VCaP (cell line): Measurements from ENCODE around the gene IL19.

Source experiments
- H3K27ac ChIP-seq: fragments of 450-650 bp; 2 replicates; pipeline ENCODE4 v1.5.1; 2017
- TF ChIP-seq, protein P1 (sequence below): fragments of 450-650 bp; conservative IDR thresholded peaks from 2 replicates; pipeline ENCODE4 v1.5.1; 2017; ENCODE audit warnings: mild to moderate bottlenecking, moderate library complexity

The IL19 gene

DNA sequence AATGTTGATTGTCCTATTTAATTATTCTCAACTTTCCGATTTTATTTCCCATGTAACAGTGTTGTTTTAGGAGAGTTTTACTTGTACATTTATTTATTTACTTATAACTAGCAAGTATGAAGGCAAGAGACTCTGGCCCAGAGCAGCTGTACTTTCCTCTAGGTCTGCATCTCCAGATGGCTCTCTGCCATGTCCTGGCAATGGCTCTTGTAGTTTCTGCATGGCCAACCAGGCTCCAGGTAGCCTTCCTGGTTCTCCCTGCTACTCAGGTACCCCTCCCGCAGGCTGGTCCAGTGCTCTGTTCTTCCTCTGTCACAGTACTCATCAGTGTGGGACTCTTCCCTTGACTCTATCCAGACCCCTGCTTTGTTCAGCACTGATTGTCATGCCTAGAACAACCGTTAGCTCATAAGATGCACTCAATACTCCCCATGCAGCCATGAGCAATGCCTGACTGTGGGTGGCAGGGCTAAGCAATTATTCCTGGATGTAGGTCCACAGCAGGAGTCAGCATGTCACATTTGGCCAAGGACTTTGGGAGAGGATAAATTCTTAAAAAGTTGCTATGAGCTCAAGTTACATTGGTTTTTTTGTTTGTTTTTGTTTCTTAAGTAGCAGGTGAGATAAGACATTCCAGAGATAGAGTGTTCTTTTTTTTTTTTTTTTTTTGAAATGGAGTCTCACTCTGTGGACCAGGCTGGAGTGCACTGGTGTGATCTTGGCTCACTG is 84.0 kb downstream of the IL19 start:
- TF ChIP-seq, protein P1, sequence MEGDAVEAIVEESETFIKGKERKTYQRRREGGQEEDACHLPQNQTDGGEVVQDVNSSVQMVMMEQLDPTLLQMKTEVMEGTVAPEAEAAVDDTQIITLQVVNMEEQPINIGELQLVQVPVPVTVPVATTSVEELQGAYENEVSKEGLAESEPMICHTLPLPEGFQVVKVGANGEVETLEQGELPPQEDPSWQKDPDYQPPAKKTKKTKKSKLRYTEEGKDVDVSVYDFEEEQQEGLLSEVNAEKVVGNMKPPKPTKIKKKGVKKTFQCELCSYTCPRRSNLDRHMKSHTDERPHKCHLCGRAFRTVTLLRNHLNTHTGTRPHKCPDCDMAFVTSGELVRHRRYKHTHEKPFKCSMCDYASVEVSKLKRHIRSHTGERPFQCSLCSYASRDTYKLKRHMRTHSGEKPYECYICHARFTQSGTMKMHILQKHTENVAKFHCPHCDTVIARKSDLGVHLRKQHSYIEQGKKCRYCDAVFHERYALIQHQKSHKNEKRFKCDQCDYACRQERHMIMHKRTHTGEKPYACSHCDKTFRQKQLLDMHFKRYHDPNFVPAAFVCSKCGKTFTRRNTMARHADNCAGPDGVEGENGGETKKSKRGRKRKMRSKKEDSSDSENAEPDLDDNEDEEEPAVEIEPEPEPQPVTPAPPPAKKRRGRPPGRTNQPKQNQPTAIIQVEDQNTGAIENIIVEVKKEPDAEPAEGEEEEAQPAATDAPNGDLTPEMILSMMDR = no peak
- no peak overlapping the region for H3K27ac ChIP-seq

DNA sequence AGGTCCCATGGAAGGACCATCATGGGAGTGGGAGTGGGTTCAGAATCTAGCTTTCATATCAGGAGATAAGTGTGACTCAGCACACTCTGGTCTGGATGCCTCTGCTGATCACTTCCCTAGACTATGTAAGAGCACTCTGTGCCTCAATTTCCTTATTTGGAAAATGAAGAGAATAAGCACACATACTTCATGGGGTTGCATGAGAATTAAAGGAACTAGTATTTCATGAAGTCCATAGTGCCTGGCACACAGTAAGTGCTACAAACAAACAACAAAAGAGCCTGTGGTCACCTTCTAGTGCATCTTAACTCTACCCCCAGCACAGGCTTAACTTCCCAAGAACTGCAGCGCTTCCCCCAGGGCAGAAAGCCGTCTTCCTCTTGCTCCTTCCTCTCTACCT is 85.3 kb downstream of the IL19 start:
- TF ChIP-seq, protein P1 = no peak

DNA sequence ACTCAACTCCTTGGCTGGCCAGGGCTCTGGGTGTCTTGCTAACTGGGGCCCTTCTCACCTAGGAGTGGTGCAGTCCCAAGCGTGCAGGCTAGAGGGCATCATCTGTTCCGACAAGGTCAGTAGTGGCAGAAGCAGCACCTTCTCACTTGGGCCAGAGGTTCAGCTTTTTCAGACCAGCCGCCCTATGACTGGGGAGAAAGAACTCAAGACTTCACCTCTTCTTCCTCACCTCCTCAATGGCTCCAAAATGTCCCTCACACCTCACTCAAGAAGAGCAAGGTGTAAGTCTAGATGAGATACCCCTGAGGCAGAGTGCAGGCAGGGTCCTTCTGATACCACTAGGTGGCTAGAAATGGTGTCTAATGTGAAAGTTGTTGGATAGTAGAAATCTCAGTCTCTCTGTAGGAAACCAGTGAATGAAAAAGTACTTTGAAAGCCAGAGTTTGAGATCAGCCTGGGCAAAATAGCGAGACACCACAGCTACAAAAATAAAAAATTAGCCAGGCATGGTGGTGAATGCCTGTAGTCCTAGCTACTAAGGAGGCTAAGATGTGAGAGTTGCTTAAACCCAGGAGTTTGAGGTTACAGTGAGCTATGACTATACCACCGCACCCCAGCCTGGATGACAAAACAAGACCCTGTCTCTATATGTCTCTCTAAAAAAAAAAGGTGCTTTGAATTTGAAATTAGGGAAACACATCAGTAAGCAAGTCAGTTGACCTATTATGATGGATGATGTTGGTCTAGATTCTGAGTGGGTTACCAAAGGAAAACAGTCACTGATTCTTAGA is 86.3 kb downstream of the IL19 start:
- H3K27ac ChIP-seq = no peak overlapping the region
- TF ChIP-seq, protein P1 = no peak

More for the DNA sequence above, 85.3 kb downstream of the IL19 start:
- H3K27ac ChIP-seq = no peak overlapping the region

DNA sequence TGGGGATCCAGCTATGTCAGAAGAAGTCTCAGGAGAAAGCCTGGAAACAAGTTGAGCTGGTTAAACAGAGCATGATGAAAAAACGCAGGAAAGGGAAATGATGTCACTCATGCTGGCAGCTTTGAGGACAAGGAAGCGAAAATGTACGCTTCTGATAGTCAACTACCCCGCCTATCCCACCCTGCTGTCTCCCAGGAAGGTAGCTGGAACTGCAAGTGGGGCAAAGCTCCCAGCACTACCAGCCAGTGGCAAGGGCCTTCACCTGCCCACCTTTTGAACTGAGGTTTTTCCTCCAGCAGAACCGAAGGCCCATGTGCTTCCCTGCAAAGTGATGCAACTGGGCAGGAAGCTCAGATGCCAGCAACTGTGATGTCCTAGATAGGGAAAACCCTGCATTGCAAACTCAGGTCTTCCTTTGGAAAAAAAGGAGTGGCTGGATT is 88.5 kb downstream of the IL19 start:
- TF ChIP-seq, protein P1 = no peak
- no peak overlapping the region for H3K27ac ChIP-seq

DNA sequence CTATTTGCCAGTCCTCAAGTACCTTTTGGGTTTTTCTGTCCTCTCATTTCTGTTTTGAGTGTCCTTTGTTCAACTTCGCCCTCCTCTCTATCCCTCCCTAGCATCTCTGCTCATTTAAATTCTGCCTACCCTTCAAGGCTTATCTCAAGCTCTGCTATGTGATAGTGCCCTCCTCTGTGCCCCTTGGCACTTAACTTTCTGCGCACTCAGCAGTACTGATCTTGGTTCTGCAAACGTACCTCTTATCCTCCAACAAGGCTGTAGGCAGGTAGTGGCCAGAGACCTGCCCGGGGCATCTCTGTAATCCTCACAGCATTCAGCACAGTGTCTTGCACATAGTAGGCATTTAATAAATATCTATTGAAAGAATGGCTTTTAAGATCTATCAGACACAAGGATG is 89.6 kb downstream of the IL19 start:
- TF ChIP-seq, protein P1 = no peak

DNA sequence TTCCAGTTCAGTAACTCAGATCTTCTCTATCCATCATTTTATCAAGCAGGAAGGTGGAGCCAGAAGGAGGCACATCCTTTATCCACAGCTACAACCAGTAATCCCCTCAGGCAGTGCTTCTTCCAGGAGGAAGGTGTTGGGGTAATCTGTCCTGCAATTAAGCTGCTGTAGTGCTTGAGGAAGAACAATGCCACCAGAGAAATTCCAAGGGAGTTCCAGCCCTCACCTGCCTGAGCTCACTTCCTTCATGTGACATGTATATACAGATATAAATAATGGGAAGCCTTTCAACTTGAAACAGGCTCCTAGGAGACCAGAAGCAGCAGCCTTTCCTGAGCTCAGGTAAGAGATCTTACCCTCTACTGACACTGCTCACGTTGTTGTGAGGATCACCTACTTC is 92.7 kb downstream of the IL19 start:
- no peak overlapping the region for H3K27ac ChIP-seq
- TF ChIP-seq, protein P1 = no peak

More for the DNA sequence above, 89.6 kb downstream of the IL19 start:
- H3K27ac ChIP-seq = no peak overlapping the region

DNA sequence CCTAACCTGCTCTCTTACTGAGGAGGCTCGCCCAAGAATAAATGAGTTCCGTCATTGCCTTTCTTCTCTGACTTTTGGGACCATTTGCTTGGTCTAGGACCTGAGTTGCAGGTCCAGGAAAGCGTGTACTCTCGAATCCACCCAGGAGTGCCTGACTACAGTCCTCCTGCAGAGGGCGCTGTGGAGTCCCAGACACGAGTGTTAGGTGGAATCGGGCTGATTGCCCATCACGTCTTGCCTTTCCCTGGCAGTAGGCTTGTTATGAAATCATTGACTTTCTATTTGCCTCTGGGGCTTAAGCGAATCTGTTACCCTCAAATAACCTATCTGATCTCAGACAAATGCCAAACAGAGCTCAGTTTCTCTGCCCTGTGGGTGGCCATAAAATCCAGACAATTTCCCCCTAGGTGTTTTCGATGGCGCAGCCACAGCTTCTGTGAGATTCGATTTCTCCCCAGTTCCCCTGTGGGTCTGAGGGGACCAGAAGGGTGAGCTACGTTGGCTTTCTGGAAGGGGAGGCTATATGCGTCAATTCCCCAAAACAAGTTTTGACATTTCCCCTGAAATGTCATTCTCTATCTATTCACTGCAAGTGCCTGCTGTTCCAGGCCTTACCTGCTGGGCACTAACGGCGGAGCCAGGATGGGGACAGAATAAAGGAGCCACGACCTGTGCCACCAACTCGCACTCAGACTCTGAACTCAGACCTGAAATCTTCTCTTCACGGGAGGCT is 94.5 kb downstream of the IL19 start, which contains the start of gene IL20:
IL20 (plus strand) TSS at position 685 of the 733 bp plus-strand sequence. CDS start 230 bp downstream, outside the sequence.
- no peak within 1 kb of the TSS for H3K27ac ChIP-seq
- TF ChIP-seq, protein P1 = peak; percentile 89
